ENCODE measurements around the gene CYYR1.

- no peak for TF ChIP-seq ZNF792 (tag by site-specific recombination; IDR thresholded peaks at IDR 0.05)
- TF ChIP-seq CTCF (tag by site-specific recombination; IDR thresholded peaks at IDR 0.05), result no peak
- TF ChIP-seq YY1 (tag by site-specific recombination; IDR thresholded peaks at IDR 0.05), result no peak
- no peak for TF ChIP-seq ZSCAN18 (tag by site-specific recombination; IDR thresholded peaks at IDR 0.05)
- no peak for TF ChIP-seq ZNF48 (tag by site-specific recombination; IDR thresholded peaks at IDR 0.05)
- no peak for TF ChIP-seq PRDM6 (tag by site-specific recombination; IDR thresholded peaks at IDR 0.05)
- no peak for TF ChIP-seq ZBTB20 (tag by site-specific recombination; IDR thresholded peaks at IDR 0.05)
Measured at GRCh38 chr21:26469789-26470188, 103.3 kb downstream of the CYYR1 start.
